ENCODE data around the gene NCOA4. TPM values are rescaled to one million over a fixed set of nuclear protein-coding genes. Genes with fewer than 3 reads are reported as not detected.

Gene NCOA4
- total RNA-seq, 1 experiment from 2014 or later, result 69.4 TPM

DNA sequence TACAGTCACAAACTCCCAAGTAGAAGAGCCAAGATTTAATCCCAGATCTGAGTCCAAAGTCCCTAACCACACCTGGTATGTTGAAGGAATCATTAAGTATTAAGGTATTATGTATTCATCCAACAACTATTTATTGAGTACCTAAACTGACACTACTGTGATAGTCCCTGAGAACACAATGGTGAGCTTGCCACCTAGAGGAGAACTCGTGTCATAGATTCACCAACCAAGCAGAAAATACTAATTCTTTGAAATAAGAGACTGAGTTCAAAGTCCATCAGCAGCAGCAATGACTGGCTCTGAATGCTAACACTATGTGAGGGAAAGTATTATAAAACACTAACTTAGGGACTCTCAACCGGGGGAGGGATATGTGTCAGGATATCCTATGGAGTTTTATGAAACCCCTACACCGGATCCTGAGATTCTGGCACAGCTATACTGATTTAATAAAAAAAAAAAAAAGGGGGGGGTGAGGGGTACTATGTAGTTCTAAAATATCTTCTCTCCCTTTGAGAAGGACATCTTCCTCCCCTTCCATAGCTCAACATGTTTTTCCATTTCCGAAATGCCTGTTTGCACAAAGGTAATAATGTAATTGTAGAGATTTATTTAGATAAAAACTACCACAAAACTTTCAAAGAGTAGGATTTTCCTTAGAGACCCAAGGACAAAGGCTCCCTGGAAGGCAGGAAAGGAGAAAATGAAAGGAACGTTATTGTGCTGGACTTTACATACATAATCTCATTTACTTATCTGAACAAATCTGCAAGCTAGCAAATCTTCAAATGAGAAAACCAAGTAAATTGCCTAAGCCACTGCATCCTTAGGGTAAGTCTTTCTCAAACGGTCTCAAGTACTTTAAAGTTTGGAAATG lies 1.6 kb downstream of the NCOA4 start (continued):
- TF ChIP-seq, protein P1, sequence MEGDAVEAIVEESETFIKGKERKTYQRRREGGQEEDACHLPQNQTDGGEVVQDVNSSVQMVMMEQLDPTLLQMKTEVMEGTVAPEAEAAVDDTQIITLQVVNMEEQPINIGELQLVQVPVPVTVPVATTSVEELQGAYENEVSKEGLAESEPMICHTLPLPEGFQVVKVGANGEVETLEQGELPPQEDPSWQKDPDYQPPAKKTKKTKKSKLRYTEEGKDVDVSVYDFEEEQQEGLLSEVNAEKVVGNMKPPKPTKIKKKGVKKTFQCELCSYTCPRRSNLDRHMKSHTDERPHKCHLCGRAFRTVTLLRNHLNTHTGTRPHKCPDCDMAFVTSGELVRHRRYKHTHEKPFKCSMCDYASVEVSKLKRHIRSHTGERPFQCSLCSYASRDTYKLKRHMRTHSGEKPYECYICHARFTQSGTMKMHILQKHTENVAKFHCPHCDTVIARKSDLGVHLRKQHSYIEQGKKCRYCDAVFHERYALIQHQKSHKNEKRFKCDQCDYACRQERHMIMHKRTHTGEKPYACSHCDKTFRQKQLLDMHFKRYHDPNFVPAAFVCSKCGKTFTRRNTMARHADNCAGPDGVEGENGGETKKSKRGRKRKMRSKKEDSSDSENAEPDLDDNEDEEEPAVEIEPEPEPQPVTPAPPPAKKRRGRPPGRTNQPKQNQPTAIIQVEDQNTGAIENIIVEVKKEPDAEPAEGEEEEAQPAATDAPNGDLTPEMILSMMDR (IDR thresholded peaks at IDR 0.05), result no peak; the same call in 1 of the 2 replicates
- TF ChIP-seq, protein P2, sequence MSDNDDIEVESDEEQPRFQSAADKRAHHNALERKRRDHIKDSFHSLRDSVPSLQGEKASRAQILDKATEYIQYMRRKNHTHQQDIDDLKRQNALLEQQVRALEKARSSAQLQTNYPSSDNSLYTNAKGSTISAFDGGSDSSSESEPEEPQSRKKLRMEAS (CRISPR knock-in tag; IDR thresholded peaks at IDR 0.05), result no peak
- no peak for TF ChIP-seq CREM (CRISPR knock-in tag; IDR thresholded peaks at IDR 0.05)
- TF ChIP-seq, protein P3, sequence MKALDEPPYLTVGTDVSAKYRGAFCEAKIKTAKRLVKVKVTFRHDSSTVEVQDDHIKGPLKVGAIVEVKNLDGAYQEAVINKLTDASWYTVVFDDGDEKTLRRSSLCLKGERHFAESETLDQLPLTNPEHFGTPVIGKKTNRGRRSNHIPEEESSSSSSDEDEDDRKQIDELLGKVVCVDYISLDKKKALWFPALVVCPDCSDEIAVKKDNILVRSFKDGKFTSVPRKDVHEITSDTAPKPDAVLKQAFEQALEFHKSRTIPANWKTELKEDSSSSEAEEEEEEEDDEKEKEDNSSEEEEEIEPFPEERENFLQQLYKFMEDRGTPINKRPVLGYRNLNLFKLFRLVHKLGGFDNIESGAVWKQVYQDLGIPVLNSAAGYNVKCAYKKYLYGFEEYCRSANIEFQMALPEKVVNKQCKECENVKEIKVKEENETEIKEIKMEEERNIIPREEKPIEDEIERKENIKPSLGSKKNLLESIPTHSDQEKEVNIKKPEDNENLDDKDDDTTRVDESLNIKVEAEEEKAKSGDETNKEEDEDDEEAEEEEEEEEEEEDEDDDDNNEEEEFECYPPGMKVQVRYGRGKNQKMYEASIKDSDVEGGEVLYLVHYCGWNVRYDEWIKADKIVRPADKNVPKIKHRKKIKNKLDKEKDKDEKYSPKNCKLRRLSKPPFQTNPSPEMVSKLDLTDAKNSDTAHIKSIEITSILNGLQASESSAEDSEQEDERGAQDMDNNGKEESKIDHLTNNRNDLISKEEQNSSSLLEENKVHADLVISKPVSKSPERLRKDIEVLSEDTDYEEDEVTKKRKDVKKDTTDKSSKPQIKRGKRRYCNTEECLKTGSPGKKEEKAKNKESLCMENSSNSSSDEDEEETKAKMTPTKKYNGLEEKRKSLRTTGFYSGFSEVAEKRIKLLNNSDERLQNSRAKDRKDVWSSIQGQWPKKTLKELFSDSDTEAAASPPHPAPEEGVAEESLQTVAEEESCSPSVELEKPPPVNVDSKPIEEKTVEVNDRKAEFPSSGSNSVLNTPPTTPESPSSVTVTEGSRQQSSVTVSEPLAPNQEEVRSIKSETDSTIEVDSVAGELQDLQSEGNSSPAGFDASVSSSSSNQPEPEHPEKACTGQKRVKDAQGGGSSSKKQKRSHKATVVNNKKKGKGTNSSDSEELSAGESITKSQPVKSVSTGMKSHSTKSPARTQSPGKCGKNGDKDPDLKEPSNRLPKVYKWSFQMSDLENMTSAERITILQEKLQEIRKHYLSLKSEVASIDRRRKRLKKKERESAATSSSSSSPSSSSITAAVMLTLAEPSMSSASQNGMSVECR (CRISPR knock-in tag; IDR thresholded peaks at IDR 0.05; ENCODE audit: borderline replicate concordance), result no peak

DNA sequence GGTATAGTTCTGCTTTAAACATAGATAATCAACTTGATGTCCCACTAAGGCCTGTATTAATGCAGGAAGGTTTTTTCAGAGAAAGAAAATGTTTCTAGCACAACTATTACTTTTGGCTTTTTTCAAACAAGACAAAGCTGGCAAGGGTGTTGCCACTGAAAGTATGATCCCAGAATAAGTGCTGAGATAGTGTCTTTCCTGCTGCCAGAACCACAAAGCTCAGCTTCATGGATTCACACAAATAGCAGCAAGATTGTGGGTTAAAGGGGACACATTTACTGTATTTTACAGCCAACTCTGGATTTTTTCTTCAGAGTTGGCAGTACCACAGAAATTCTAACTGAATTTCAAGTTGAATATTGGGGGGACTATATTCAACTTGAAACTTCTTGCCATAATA lies 4.3 kb downstream of the NCOA4 start:
- DNase-seq (ENCODE audit: low spot score), result no peak
- ATAC-seq, result no peak
- H3K4me1 Mint-ChIP-seq, result peaks cover 39% of the 10 kb centered on the region
- no peak overlapping the region for H3K4me3 Mint-ChIP-seq
- no peaks in the 10 kb centered on the region for H3K9me3 Mint-ChIP-seq
- H3K36me3 Mint-ChIP-seq, result no peaks in the 10 kb centered on the region
- H3K27ac Mint-ChIP-seq, result no peak overlapping the region
- TF ChIP-seq, protein P4, sequence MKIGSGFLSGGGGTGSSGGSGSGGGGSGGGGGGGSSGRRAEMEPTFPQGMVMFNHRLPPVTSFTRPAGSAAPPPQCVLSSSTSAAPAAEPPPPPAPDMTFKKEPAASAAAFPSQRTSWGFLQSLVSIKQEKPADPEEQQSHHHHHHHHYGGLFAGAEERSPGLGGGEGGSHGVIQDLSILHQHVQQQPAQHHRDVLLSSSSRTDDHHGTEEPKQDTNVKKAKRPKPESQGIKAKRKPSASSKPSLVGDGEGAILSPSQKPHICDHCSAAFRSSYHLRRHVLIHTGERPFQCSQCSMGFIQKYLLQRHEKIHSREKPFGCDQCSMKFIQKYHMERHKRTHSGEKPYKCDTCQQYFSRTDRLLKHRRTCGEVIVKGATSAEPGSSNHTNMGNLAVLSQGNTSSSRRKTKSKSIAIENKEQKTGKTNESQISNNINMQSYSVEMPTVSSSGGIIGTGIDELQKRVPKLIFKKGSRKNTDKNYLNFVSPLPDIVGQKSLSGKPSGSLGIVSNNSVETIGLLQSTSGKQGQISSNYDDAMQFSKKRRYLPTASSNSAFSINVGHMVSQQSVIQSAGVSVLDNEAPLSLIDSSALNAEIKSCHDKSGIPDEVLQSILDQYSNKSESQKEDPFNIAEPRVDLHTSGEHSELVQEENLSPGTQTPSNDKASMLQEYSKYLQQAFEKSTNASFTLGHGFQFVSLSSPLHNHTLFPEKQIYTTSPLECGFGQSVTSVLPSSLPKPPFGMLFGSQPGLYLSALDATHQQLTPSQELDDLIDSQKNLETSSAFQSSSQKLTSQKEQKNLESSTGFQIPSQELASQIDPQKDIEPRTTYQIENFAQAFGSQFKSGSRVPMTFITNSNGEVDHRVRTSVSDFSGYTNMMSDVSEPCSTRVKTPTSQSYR (CRISPR knock-in tag; IDR thresholded peaks at IDR 0.05), result no peak
- CTCF ChIA-PET, result no interaction called here
- no peaks in the 10 kb centered on the region for H3K27me3 Mint-ChIP-seq (ENCODE audit: low read depth)
- POLR2A ChIA-PET, result no interaction called here

DNA sequence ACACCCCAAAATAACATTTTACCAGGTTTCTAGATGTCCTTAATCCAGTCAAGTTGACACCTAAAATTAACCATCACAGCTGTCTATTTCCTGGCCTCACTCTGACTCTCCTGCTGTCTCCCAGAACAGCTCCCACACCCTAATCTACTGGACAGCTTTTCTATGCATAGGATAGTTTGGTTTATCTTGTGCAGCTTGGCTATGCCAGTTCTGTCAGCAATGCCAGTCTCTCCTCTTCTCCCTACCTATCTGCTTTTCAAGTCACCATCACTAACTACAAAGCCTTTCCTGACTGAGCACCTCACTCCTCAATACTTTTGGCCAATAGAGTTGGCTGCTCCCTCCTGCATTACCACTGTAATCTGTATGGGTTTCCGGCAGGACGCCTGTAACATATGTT lies 5.0 kb downstream of the NCOA4 start:
- Mint-ChIP-seq H3K27me3 (ENCODE audit: low read depth) (no peaks in the 10 kb centered on the region), H3K9me3 (no peaks in the 10 kb centered on the region), H3K27ac (peak overlapping the region; percentile 57; the same call in 1 of the 2 replicates), H3K4me3 (no peak overlapping the region), H3K36me3 (no peaks in the 10 kb centered on the region), H3K4me1 (peaks cover 42% of the 10 kb centered on the region)
- DNase-seq (ENCODE audit: low spot score), result no peak
- CTCF ChIA-PET, result no interaction called here
- POLR2A ChIA-PET, result interaction anchor here (0.6 kb wide), 1 partner anchor 35 kb away, joined by 4 read pairs; no protein-coding TSS in a partner anchor
- ATAC-seq, result no peak
- TF ChIP-seq, protein P5, sequence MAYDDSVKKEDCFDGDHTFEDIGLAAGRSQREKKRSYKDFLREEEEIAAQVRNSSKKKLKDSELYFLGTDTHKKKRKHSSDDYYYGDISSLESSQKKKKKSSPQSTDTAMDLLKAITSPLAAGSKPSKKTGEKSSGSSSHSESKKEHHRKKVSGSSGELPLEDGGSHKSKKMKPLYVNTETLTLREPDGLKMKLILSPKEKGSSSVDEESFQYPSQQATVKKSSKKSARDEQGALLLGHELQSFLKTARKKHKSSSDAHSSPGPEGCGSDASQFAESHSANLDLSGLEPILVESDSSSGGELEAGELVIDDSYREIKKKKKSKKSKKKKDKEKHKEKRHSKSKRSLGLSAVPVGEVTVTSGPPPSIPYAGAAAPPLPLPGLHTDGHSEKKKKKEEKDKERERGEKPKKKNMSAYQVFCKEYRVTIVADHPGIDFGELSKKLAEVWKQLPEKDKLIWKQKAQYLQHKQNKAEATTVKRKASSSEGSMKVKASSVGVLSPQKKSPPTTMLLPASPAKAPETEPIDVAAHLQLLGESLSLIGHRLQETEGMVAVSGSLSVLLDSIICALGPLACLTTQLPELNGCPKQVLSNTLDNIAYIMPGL (CRISPR knock-in tag; IDR thresholded peaks at IDR 0.05), result no peak
- no peak for TF ChIP-seq SMAD3 (CRISPR knock-in tag; IDR thresholded peaks at IDR 0.05; ENCODE audit: borderline replicate concordance)
- no peak for TF ChIP-seq SOX15 (CRISPR knock-in tag; IDR thresholded peaks at IDR 0.05)
- TF ChIP-seq NFATC4 (CRISPR knock-in tag; IDR thresholded peaks at IDR 0.05), result no peak
- TF ChIP-seq, protein P6, sequence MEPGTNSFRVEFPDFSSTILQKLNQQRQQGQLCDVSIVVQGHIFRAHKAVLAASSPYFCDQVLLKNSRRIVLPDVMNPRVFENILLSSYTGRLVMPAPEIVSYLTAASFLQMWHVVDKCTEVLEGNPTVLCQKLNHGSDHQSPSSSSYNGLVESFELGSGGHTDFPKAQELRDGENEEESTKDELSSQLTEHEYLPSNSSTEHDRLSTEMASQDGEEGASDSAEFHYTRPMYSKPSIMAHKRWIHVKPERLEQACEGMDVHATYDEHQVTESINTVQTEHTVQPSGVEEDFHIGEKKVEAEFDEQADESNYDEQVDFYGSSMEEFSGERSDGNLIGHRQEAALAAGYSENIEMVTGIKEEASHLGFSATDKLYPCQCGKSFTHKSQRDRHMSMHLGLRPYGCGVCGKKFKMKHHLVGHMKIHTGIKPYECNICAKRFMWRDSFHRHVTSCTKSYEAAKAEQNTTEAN (CRISPR knock-in tag; IDR thresholded peaks at IDR 0.05), result no peak
- TF ChIP-seq, protein P7, sequence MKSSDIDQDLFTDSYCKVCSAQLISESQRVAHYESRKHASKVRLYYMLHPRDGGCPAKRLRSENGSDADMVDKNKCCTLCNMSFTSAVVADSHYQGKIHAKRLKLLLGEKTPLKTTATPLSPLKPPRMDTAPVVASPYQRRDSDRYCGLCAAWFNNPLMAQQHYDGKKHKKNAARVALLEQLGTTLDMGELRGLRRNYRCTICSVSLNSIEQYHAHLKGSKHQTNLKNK (CRISPR knock-in tag; IDR thresholded peaks at IDR 0.05), result no peak
- TF ChIP-seq, protein P3 (CRISPR knock-in tag; IDR thresholded peaks at IDR 0.05; ENCODE audit: borderline replicate concordance), result no peak
- TF ChIP-seq OVOL2 (CRISPR knock-in tag; IDR thresholded peaks at IDR 0.05; ENCODE audit: borderline replicate concordance), result no peak

Data from WTC11 (cell line).